Inflammatory macrophage treated with lipopolysaccharide for 1 hour (primary cell): ENCODE data around the gene NEUROD2.
"Not testable (repeated sequence)": the region's sequence is repeated elsewhere in the genome, so short reads cannot be mapped to it uniquely, and the experiment has no call there.

Experiments used
- DNase-seq, 2 donors: peaks; one replicate each; pipeline ENCODE4 v3.0.0-alpha.2; 2020 to 2022

NEUROD2 gene

GRCh38 chr17:39601758-39602532 is 5.8 kb downstream of the NEUROD2 start:
- no peak for DNase-seq

DNA sequence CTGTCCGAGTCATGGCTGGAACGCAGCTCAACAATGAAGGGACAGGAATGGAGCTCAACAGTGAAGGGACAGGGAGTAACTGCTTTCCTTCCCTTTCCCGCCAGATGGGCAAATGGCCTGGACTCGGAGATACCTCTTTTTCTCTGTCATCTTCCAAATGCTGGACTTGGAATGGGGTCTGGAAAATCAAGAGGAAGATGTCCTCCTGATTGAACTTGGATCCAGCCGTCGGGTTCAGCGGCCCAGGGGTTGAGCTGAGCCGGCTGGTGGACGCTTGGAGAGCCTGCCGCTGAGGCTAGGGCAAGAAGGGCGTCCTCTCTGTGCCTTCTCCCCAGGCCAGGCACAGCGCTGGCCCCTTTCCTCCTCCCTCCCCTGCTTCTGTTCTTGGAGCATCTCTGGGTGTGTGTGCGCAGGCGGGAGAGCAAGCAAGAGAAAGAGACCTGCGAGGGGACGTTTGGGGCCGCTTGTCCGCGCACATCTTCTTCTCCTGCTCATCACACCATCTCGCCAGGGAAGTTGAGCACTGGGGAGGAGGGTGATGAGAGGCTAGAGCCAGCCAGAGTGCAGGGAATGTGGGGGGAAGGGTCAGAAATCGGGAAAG is 6.6 kb downstream of the NEUROD2 start:
- DNase-seq, result no peak

DNA sequence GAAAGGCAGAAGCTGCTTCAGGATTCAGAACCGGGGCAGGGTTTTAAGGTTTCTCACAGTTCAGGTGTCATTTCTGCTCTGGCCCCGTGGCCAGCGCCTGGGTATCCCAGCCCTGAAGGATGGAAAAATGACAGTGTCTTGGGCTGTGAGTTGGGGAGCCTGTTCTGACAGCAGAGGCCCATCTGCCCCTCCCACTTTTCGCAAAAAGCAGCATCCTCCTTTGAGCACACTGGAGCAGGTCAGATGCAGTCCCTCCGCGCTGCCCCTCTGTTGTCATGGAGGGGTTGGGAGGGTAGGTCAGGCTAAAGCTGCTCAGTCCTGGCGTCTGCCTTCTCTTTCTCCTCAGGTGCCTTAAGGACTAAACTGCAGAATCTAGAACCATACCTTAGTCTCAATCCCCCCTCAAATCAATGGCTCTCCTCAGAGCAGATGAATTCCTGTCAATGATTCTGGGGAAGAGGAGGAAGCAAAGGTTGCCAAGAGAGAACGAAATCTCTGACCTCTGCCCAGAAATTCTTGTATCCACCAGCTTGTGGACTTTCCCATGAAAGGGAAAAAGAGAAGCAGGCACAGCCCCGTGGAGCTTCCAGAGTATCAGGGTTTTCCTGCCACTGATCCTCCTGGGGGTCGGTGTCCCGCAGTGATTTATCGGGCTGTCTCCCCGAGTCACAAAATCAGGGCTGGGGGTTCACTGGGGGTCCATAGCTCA is 7.3 kb downstream of the NEUROD2 start:
- peak in 1 of 2 donors; percentile 18 for DNase-seq

DNA sequence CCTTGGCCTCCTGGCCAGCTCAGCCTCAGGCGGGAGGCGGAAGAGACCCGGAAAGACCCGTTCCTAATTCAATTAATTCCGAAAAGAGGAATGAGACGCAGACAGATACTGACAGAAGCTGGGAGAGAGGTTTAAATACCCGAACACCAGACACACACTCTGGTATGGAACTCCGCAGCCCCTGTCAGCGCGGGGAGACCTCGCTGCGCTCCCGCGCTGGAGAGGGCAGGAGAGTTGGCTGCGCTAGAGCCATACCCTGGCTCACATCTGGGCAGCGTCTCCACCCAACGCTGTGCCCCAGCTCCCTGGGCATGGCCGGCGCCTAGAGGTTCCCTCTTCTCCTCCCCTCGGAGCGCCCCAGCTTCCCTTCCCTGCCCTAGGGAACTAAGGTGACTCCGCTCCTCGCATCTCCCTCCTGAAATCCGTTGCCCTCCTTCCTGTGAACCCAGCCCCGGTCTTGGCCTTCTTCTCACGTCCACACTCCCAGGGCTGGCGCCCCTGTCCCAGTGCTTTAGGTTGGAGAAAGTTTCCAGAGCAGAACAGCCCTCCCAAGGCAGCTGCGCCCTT is 8.0 kb downstream of the NEUROD2 start:
- no peak for DNase-seq

GRCh38 chr17:39599004-39599664 is 8.6 kb downstream of the NEUROD2 start:
- DNase-seq, result no peak

- DNase-seq, result no peak
Measured at GRCh38 chr17:39598630-39599003, 9.1 kb downstream of the NEUROD2 start.

DNA sequence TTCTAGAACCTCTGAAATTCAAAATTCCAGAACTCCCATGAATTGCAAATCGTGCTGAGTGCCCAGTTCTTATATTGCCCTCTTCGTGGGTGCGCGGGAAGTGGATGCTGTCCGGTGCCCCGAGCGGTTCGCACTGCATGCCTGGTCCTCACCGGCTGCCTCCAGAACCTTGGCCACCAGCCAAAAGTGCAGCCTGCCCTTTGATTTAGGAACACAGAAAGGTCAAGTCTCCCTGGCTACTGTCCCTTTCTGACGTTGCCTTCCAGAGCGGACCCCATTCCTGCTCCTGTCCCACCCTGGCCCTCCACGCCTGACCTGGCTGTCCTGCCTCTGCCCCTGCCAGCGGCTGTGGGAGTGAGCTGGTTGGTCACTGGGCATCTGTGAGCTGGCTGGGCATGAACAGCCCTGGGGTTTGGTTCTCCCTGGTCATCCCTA is 9.7 kb downstream of the NEUROD2 start:
- no peak for DNase-seq

DNA sequence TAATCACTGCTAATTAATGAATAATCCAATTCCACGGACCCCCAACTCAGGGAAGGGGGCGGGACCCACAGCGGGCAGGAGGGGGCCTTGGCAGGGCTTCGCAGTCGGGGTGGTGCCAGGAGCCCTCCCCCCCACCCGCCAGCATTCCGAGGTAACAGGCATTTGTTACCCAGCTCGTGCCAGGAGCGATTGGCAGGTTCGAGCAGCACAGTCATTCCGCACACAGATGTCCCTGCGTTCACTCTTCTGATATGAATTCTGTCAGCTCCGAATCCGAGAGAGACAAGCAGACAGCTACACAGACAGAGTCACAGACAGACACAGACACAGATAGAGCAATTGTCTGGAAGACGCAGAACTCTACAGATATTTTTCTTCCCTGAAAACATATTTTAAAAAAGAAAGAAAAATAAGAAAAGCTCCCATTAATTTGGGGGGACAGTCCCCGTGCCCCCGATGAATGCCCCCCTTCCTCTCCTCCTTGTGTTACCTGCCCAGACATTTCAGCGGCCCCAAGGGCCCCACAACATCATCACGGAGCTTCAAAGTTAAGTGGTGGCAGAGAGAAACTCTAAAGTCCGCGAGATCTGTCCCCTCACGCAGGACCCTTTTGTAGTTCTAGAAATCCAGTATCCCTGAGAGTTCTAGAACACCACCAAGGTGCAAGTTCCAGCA is 10.2 kb downstream of the NEUROD2 start:
- DNase-seq, result no peak

GRCh38 chr17:39596543-39597267 is 11.0 kb downstream of the NEUROD2 start:
- no peak for DNase-seq

DNA sequence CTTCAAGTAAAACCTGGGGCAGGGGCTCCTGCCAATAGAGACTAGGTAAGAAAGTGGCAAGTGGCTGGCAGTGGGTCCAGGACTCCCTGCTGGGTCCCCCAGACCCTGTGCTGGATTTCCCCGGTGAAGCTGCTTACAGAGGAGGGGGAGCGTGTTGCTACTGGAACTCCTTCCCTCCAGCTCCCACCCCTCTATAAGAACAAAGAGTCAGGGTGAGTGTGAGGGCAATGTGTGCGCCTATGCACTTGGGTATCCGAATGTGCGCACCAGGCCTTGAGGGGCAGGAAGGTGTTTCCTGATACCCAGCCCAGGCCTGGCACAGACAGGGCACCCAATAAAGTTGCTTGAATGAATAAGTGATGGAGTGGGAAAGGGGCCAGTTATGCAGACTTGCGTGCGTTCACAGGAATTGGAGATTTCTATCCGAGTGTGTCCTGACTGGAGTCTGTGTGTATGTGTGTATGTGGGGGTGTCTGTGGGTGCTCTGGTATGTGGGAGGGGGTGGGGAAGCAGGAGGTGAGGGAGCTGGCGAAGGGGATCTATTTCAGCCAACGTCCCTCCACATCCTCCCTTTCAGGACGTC is 11.7 kb downstream of the NEUROD2 start:
- DNase-seq, result no peak

- DNase-seq, result no peak
Measured at GRCh38 chr17:39595294-39595693, 12.4 kb downstream of the NEUROD2 start.

- DNase-seq, result no peak
Measured at GRCh38 chr17:39593371-39593770, 14.3 kb downstream of the NEUROD2 start.

GRCh38 chr17:39591958-39592954 is 15.5 kb downstream of the NEUROD2 start:
- no peak for DNase-seq

- not testable (repeated sequence) for DNase-seq
Measured at GRCh38 chr17:39590180-39590579, 17.5 kb downstream of the NEUROD2 start.

GRCh38 chr17:39582658-39583057 is 25.1 kb downstream of the NEUROD2 start:
- no peak for DNase-seq

- DNase-seq, result no peak
Measured at GRCh38 chr17:39581759-39582085, 26.0 kb downstream of the NEUROD2 start.

GRCh38 chr17:39581071-39581758 is 26.5 kb downstream of the NEUROD2 start:
- DNase-seq, result no peak

- DNase-seq, result no peak
Measured at GRCh38 chr17:39580082-39580468, 27.6 kb downstream of the NEUROD2 start.

DNA sequence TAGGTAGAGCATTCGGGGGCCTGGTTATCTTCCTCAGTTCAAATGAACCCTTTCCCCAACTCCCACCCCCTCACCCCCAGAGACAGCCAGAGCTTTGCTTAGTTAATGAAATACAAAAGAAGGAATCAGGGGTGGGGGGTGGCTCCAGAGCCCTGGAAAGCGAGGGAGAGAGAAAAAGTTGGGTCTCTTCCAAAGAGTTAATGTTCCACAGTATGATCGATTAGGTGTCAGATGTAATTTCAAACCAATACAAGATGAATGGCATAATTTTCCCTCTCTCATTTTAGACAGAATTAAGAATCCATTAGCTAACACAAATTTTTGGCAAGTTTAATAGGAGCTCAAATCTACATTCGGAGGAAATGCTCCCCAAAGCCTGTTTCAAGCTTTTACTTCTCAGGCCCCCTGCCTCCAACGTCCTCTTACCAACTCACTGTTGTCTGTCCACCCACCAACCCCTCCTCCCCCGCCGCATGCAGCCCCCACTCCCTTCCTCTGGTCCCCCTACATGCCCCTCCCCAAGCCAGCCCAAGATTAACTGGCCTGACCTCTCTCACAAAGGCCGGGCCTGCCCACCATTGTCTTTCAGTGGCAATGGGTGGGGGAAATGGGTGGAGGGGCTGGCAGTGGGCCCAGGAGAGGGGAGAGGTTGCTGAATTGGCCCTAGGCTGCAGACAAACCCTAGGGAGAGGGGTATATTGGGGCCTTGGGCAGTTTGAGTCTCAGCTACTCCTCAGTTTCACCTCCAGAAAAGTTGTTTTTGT is 28.2 kb downstream of the NEUROD2 start:
- DNase-seq, result no peak
